ENCODE results near the gene HSPA8.

HSPA8 gene

GRCh38 chr11:123018702-123019101 is 43.2 kb downstream of the HSPA8 start:
- H3K27me3 ChIP-seq (ENCODE audit: insufficient read depth, poor library complexity, severe bottlenecking), result peaks cover 4% of the 10 kb centered on the region
- no peak overlapping the region for H3K4me3 ChIP-seq (replicated peaks; ENCODE audit: insufficient read depth, low read length)
- DNase-seq (ENCODE audit: low read depth in 1 of 2, low spot score in 1 of 2), result no peak
- H3K27ac ChIP-seq (replicated peaks), result no peak overlapping the region
- TF ChIP-seq CTCF (IDR thresholded peaks at IDR 0.05; ENCODE audit: insufficient read depth, low read length), result no peak
- TF ChIP-seq REST (IDR thresholded peaks at IDR 0.05; ENCODE audit: insufficient replicate concordance, low read depth), result no peak
- no peak for TF ChIP-seq SPI1 (IDR thresholded peaks at IDR 0.05; ENCODE audit: borderline replicate concordance, low read depth)
- TF ChIP-seq POLR2AphosphoS5 (IDR thresholded peaks at IDR 0.05; ENCODE audit: low read depth), result no peak
- no peak for TF ChIP-seq GABPA (IDR thresholded peaks at IDR 0.05; ENCODE audit: low read depth)

DNA sequence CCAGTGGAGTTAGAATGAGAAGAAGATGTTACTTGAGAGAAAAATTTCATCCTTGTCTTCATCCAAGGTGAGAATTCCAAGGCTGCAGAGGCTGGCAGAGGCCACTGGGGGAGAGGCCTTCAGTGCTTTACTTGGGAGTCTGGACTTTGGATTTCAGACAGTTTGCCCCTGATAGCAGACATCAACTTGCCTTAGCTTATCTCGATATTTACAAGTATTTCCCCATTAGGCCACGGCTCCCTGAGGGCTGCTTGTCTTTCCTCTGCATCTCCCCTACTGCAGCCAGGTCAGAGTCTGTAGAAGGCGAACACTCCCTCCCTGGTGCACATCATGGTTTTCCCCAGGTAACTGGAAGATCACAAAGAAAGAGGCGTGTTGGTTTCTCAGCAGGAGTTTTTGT is 50.4 kb downstream of the HSPA8 start:
- Histone ChIP-seq H3K4me3 (replicated peaks; ENCODE audit: insufficient read depth, low read length) (no peak overlapping the region), H3K27ac (replicated peaks) (no peak overlapping the region), H3K27me3 (ENCODE audit: insufficient read depth, poor library complexity, severe bottlenecking) (peaks cover 2% of the 10 kb centered on the region)
- no peak for TF ChIP-seq POLR2AphosphoS5 (IDR thresholded peaks at IDR 0.05; ENCODE audit: low read depth)
- no peak for TF ChIP-seq GABPA (IDR thresholded peaks at IDR 0.05; ENCODE audit: low read depth)
- no peak for TF ChIP-seq REST (IDR thresholded peaks at IDR 0.05; ENCODE audit: insufficient replicate concordance, low read depth)
- TF ChIP-seq SPI1 (IDR thresholded peaks at IDR 0.05; ENCODE audit: borderline replicate concordance, low read depth), result no peak
- TF ChIP-seq CTCF (IDR thresholded peaks at IDR 0.05; ENCODE audit: insufficient read depth, low read length), result no peak
- DNase-seq (ENCODE audit: low read depth in 1 of 2, low spot score in 1 of 2), result no peak
